Body of pancreas (tissue), 4 donors: ENCODE measurements around the gene MUC6.

ENCODE experiments used
- POLR2A ChIP-seq, 3 donors: fragments of 450-650 bp; IDR thresholded peaks; one replicate each; pipeline ENCODE4 v1.6.1; 2016; ENCODE audit warnings: antibody characterized with exemption in 3 of 3, mild to moderate bottlenecking in 2 of 3
- TF ChIP-seq, protein P1 (sequence below), 7 experiments: fragments of 450-650 bp in 4 of 7; fragments of 200-600 bp in 3 of 7; sonication (generic) in 3 of 7; IDR thresholded peaks; one replicate each; pipeline ENCODE4 v1.5.1; 2016 to 2019; ENCODE audit warnings: antibody characterized with exemption in 7 of 7

DNA sequence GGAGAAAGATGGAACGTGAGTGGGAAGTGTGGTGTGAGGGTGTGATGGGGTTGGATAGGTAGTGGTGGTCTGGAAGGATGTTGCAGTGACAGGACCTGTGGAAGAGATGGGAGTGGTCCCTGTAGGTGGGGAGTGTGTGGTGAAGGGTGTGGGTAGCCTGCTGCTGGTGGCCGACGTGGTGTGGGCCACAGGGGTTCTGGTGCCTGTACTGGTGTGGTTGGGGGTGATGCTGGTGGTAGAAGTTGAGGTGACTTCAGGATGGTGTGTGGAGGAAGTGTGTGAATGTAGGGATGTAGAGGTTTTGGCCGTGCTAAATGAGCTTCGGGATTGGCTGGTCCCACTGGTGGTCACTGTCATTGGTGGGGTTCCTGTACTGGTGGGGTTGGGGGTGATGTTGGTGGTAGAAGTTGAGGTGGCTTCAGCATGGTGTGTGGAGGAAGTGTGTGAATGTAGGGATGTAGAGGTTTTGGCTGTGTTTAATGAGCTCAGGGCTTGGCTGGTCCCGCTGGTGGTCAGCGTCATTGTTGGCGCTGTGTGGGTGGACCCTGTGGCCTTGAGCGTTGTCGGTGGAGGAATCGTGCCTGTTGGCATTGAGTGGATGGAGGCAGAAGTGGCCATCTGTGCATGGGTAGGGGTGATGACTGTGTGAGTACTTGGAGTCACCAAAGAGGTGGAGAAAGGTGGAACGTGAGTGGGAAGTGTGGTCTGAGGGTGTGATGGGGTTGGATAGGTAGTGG, 19.1 kb downstream of the MUC6 start:
- TF ChIP-seq, protein P1, sequence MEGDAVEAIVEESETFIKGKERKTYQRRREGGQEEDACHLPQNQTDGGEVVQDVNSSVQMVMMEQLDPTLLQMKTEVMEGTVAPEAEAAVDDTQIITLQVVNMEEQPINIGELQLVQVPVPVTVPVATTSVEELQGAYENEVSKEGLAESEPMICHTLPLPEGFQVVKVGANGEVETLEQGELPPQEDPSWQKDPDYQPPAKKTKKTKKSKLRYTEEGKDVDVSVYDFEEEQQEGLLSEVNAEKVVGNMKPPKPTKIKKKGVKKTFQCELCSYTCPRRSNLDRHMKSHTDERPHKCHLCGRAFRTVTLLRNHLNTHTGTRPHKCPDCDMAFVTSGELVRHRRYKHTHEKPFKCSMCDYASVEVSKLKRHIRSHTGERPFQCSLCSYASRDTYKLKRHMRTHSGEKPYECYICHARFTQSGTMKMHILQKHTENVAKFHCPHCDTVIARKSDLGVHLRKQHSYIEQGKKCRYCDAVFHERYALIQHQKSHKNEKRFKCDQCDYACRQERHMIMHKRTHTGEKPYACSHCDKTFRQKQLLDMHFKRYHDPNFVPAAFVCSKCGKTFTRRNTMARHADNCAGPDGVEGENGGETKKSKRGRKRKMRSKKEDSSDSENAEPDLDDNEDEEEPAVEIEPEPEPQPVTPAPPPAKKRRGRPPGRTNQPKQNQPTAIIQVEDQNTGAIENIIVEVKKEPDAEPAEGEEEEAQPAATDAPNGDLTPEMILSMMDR (IDR thresholded peaks at IDR 0.05), result no peak
- no peak for TF ChIP-seq POLR2A (IDR thresholded peaks at IDR 0.05)
